Thyroid gland (tissue), 4 donors: ENCODE data around the gene NANOGP8.

Experiments used
- POLR2A ChIP-seq, 2 donors: fragments of 450-650 bp; IDR thresholded peaks; one replicate each; pipeline ENCODE4 v1.6.1; 2017; ENCODE audit warnings: antibody characterized with exemption in 2 of 2, mild to moderate bottlenecking in 2 of 2, moderate library complexity in 1 of 2
- TF ChIP-seq, protein P1 (sequence below), 6 experiments: fragments of 200-600 bp in 3 of 6; fragments of 450-650 bp in 3 of 6; sonication (generic) in 3 of 6; IDR thresholded peaks; one replicate each; pipeline ENCODE4 v1.5.1; 2016 to 2019; ENCODE audit warnings: antibody characterized with exemption in 6 of 6, mild to moderate bottlenecking in 2 of 6, inconsistent platforms in 1 of 6, moderate library complexity in 1 of 6

- no peak for TF ChIP-seq POLR2A (IDR thresholded peaks at IDR 0.05)
- TF ChIP-seq, protein P1, sequence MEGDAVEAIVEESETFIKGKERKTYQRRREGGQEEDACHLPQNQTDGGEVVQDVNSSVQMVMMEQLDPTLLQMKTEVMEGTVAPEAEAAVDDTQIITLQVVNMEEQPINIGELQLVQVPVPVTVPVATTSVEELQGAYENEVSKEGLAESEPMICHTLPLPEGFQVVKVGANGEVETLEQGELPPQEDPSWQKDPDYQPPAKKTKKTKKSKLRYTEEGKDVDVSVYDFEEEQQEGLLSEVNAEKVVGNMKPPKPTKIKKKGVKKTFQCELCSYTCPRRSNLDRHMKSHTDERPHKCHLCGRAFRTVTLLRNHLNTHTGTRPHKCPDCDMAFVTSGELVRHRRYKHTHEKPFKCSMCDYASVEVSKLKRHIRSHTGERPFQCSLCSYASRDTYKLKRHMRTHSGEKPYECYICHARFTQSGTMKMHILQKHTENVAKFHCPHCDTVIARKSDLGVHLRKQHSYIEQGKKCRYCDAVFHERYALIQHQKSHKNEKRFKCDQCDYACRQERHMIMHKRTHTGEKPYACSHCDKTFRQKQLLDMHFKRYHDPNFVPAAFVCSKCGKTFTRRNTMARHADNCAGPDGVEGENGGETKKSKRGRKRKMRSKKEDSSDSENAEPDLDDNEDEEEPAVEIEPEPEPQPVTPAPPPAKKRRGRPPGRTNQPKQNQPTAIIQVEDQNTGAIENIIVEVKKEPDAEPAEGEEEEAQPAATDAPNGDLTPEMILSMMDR (IDR thresholded peaks at IDR 0.05), result no peak
These were observed 20.4 kb downstream of the NANOGP8 start for GRCh38 chr15:35064576-35065190.
